Measurements from ENCODE around the gene NOP14. TPM values are rescaled to one million over a fixed set of nuclear protein-coding genes. Genes with fewer than 3 reads are reported as not detected.

NOP14 gene
- total RNA-seq, 6 donors from 2014 or later: 17.2 to 30.4 (median 22.4) TPM

GRCh38 chr4:2968381-2968780, 5.2 kb upstream of the NOP14 start:
- TF ChIP-seq CTCF (IDR thresholded peaks at IDR 0.05): no peak
- TF ChIP-seq EP300 (IDR thresholded peaks at IDR 0.05): no peak
- TF ChIP-seq POLR2AphosphoS5 (IDR thresholded peaks at IDR 0.05): no peak
- no peak for TF ChIP-seq POLR2A (IDR thresholded peaks at IDR 0.05)
- Histone ChIP-seq H3K27ac (no peak overlapping the region), H3K9me3 (no peaks in the 10 kb centered on the region), H3K4me1 (peaks cover 6 to 8% (median 8%) of the 10 kb centered on the region in 4 donors), H3K36me3 (no peaks in the 10 kb centered on the region), H3K4me3 (no peak overlapping the region), H3K27me3 (no peaks in the 10 kb centered on the region)
- DNase-seq: no peak
- WGBS, 2 donors: 76 to 77% methylated on average over 3 of the region's 3 CpGs
- ATAC-seq (ENCODE audit: low FRiP score in 2 of 2): no peak

DNA sequence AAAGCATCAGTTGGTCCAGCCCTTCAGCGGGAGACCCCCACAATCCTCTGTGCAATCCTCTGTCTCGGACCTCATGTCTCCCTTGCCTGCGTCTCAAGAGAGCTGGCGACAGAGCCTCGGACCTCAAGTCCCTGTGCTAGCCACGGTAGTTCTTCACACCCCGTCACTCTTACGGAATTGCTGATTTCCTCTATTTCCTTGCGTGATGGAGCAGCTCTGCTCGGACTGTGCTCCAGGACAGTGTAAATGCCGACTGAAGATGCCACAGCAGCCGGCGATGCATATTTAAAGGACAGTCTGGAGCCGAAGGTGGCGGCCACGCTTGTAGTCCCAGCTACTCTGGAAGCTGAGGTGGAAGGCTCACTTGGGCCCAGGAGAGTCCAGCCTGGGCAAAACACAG, 2.1 kb upstream of the NOP14 start:
- TF ChIP-seq EP300 (IDR thresholded peaks at IDR 0.05) (no peak), POLR2A (IDR thresholded peaks at IDR 0.05) (no peak), POLR2AphosphoS5 (IDR thresholded peaks at IDR 0.05) (no peak), CTCF (IDR thresholded peaks at IDR 0.05) (no peak)
- Histone ChIP-seq H3K4me1 (peaks cover 18 to 25% (median 23%) of the 10 kb centered on the region in 4 donors), H3K4me3 (no peak overlapping the region), H3K27ac (no peak overlapping the region), H3K36me3 (peaks cover 0 to 3% (median 0%) of the 10 kb centered on the region in 4 donors), H3K9me3 (no peaks in the 10 kb centered on the region), H3K27me3 (no peaks in the 10 kb centered on the region)
- 88 to 90% methylated on average over 16 of the region's 16 CpGs for WGBS, 2 donors
- ATAC-seq (ENCODE audit: low FRiP score in 2 of 2) (no peak), DNase-seq (no peak)

- WGBS, 2 donors: 65 to 69% methylated on average over 5 of the region's 5 CpGs
- H3K4me3 ChIP-seq: peak overlapping the region in 2 of 4 donors; percentile 93 to 100
- no peak for DNase-seq
- H3K9me3 ChIP-seq: no peaks in the 10 kb centered on the region
- H3K36me3 ChIP-seq: peaks cover 0 to 3% (median 0%) of the 10 kb centered on the region in 4 donors
- no peak for TF ChIP-seq CTCF (IDR thresholded peaks at IDR 0.05)
- no peak for TF ChIP-seq EP300 (IDR thresholded peaks at IDR 0.05)
- TF ChIP-seq POLR2AphosphoS5 (IDR thresholded peaks at IDR 0.05): no peak
- no peak for TF ChIP-seq POLR2A (IDR thresholded peaks at IDR 0.05)
- no peak overlapping the region for H3K27ac ChIP-seq
- H3K27me3 ChIP-seq: no peaks in the 10 kb centered on the region
- peaks cover 18 to 25% (median 23%) of the 10 kb centered on the region in 4 donors for H3K4me1 ChIP-seq
- ATAC-seq (ENCODE audit: low FRiP score in 2 of 2): no peak
These were observed 1.6 kb upstream of the NOP14 start for GRCh38 chr4:2964706-2965258.

GRCh38 chr4:2963966-2964471, 813 bp upstream of the NOP14 start:
- Histone ChIP-seq H3K36me3 (peaks cover 0 to 3% (median 0%) of the 10 kb centered on the region in 4 donors), H3K27me3 (no peaks in the 10 kb centered on the region), H3K27ac (peak overlapping the region; percentile 87 to 93 (median 90)), H3K9me3 (no peaks in the 10 kb centered on the region), H3K4me1 (peaks cover 18 to 25% (median 23%) of the 10 kb centered on the region in 4 donors), H3K4me3 (peak overlapping the region; percentile 93 to 100 (median 98))
- ATAC-seq (ENCODE audit: low FRiP score in 2 of 2) (peak; percentile 52 to 83), DNase-seq (peak; percentile 65 to 94)
- TF ChIP-seq CTCF (IDR thresholded peaks at IDR 0.05): peak in 1 of 6 experiments; percentile 3
- no peak for TF ChIP-seq POLR2A (IDR thresholded peaks at IDR 0.05)
- 1% methylated on average over 14 of the region's 38 CpGs; no CpG with 5 or more reads in 1 of the 2 donors for WGBS, 2 donors

Data from upper lobe of left lung (tissue), 6 donors.